GM15510 (cell line): ENCODE measurements around the gene ZSWIM1.

Experiments
- POLR2A ChIP-seq: IDR thresholded peaks from 3 replicates; pipeline ENCODE4 v1.6.1; 2011; ENCODE audit warnings: borderline replicate concordance; ENCODE audit not compliant: insufficient read length; ENCODE audit errors: extremely low read depth

Gene ZSWIM1

DNA sequence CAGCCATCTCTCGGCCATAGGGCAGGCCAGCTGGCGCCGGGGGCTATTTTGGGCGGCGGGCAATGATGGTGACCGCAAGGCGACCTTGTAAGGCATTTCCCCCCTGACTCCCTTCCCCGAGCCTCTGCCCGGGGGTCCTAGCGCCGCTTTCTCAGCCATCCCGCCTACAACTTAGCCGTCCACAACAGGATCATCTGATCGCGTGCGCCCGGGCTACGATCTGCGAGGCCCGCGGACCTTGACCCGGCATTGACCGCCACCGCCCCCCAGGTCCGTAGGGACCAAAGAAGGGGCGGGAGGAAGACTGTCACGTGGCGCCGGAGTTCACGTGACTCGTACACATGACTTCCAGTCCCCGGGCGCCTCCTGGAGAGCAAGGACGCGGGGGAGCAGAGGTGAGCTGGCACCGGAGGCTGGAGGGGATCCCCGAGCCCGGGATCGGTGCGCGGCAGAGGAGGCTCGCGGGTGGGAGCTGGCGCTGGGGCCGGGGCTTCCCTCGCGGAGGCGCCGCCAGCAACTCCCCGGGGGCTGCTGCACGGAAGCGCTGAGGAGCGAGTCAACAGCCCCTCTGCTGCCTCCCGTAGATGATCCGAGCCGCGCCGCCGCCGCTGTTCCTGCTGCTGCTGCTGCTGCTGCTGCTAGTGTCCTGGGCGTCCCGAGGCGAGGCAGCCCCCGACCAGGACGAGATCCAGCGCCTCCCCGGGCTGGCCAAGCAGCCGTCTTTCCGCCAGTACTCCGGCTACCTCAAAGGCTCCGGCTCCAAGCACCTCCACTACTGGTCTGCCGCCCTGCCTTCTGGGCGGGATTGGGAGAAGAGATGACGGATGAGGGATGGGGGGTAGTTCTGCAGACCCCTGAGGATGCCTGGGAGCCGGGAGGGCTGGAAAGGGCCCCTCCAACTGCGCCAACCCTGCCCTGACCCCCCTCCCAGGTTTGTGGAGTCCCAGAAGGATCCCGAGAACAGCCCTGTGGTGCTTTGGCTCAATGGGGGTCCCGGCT, 10.3 kb downstream of the ZSWIM1 start, which contains the start of the genes CTSA and NEURL2:
TSS of gene CTSA (plus strand) at position 351 of the 999 bp plus-strand sequence. CDS start at position 585, 234 bp downstream.
TSS of gene NEURL2 (minus strand) at position 224 of the 999 bp plus-strand sequence. CDS start at position 7, 217 bp downstream.
- peak; percentile 76 for TF ChIP-seq POLR2A

DNA sequence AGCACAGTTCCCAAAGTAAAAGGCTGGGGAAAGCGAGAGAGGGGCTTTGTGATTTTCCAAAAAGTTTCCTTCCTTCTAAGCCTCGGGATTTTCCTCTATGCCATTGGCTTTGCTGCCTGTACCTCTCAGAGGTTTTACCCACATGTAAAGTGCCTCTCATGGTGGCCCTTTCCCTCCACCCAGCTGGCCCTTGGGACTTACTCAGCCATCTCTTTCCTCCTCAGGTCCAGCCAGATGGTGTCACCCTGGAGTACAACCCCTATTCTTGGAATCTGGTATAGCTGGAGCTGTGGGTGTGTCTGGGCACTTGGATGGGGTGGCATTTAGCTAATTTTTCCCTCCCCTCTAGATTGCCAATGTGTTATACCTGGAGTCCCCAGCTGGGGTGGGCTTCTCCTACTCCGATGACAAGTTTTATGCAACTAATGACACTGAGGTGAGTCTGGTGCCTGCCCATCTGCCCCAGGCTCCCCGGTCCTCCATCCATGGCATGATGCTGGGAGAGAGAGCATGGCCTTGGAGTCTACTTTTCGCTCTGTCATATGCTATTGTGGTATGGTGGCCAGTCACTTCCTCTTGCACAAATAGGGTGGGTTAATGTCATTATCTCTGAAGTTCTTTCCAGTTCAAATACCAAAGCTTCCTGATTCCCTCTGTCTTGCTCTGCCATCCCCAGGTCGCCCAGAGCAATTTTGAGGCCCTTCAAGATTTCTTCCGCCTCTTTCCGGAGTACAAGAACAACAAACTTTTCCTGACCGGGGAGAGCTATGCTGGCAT, 11.2 kb downstream of the ZSWIM1 start:
- TF ChIP-seq POLR2A, result no peak

DNA sequence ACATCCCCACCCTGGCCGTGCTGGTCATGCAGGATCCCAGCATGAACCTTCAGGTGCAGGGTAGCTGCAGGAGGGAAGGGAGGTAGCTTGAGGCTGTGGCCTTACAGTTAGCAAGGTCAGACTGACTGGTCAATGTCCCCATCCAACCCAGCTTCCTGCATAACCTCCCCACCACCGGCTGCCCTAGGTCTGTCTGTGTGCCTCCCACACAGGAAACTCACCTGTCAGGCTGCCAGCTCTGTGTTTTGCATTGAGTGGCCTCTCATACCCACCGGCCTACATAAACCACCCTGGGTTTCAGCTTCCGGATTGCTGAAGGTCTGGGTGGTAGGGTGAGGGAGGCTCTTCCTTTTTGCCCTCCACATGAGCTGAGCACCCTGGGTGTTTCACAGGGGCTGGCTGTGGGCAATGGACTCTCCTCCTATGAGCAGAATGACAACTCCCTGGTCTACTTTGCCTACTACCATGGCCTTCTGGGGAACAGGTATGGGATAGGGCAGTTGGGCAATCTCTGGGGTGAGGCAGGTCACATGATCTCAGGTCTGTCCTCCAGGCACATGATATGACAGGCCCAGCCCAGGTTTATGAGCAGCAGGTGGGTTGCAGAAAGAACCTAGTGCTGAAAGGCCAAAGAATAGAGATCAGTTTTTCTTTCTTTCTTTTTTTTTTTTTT, 11.9 kb downstream of the ZSWIM1 start:
- TF ChIP-seq POLR2A, result no peak

DNA sequence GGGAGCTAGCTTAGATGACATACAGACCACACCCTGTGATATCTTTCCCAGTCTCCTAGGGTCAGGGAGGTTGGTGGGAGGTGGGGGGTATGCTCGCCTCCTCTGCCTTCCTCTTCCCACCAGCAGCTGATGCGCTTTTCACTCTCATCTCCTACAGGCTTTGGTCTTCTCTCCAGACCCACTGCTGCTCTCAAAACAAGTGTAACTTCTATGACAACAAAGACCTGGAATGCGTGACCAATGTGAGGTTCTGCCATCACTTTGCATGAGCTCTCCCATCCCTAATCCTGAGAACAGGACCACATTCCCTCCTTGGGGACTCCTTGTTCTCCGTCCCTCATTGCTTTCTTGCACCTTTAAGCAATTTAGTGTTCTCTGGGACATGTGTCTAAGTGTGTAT, 12.8 kb downstream of the ZSWIM1 start:
- TF ChIP-seq POLR2A, result no peak

DNA sequence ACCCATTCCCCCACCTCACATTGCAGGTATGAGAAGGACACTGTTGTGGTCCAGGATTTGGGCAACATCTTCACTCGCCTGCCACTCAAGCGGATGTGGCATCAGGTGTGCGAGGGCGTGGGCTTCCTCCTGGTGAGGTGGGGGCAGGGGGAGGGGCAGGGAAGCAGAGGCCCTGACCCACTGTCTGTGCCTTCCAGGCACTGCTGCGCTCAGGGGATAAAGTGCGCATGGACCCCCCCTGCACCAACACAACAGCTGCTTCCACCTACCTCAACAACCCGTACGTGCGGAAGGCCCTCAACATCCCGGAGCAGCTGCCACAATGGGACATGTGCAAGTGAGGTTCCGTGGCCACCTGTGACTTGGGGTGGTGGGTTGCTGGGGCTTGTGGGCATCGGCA, 13.8 kb downstream of the ZSWIM1 start:
- TF ChIP-seq POLR2A, result no peak

DNA sequence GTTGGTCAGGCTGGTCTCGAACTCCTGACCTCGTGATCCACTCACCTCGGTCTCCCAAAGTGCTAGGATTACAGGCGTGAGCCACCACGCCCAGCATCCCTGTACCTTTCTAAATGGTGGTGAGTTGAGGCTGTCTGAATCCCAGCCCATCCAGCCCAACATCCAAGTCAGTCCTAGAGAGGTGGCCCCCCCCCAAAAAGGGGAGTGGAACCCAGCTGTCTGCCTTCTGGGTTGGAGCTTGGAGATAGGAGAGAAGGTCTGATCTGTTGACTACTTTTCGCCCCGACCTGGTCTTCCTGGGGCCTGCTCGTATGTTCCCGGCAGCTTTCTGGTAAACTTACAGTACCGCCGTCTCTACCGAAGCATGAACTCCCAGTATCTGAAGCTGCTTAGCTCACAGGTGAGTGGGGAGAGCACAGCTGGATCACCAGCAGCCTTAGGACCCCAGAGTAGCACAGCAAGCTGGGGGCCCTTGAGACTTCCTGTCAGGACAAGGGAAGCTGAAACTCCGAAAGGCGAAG, 15.7 kb downstream of the ZSWIM1 start:
- TF ChIP-seq POLR2A, result no peak

DNA sequence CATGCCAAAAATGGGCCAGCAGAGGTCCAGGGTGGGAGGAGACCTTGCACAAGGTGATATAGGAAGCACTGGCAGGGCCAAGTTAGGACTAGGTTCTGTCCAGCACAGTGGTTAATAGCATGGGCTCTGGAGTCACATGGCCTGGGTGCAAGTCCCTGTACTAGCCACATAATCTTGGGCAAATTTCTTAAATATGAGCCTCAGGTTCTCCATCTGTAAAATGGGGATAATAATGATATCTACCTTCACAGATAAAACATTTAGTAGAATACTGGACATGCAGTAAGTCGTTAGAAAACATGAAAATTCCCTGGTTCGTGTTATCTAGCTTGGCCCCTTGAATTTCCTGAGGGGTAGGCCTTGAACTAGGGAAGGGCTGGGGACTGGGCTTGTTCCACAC, 16.3 kb downstream of the ZSWIM1 start:
- TF ChIP-seq POLR2A, result no peak

DNA sequence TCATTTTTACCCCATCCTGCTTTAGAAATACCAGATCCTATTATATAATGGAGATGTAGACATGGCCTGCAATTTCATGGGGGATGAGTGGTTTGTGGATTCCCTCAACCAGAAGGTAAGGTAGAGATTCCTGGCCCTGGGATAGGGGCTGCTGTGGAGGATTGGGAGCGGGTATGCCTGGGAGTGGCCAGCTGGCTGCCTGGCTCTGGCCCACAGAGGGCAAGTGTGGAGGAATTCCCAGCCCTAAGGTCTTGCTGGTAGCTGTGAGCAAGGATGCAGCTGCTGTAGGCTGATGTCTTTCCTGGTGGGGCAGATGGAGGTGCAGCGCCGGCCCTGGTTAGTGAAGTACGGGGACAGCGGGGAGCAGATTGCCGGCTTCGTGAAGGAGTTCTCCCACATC, 16.7 kb downstream of the ZSWIM1 start:
- TF ChIP-seq POLR2A, result no peak

DNA sequence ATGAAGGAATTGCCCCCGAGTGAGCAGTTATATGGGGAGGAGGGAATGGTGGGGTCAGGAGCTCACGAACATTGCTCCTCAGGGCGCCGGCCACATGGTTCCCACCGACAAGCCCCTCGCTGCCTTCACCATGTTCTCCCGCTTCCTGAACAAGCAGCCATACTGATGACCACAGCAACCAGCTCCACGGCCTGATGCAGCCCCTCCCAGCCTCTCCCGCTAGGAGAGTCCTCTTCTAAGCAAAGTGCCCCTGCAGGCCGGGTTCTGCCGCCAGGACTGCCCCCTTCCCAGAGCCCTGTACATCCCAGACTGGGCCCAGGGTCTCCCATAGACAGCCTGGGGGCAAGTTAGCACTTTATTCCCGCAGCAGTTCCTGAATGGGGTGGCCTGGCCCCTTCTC, 17.3 kb downstream of the ZSWIM1 start:
- no peak for TF ChIP-seq POLR2A

DNA sequence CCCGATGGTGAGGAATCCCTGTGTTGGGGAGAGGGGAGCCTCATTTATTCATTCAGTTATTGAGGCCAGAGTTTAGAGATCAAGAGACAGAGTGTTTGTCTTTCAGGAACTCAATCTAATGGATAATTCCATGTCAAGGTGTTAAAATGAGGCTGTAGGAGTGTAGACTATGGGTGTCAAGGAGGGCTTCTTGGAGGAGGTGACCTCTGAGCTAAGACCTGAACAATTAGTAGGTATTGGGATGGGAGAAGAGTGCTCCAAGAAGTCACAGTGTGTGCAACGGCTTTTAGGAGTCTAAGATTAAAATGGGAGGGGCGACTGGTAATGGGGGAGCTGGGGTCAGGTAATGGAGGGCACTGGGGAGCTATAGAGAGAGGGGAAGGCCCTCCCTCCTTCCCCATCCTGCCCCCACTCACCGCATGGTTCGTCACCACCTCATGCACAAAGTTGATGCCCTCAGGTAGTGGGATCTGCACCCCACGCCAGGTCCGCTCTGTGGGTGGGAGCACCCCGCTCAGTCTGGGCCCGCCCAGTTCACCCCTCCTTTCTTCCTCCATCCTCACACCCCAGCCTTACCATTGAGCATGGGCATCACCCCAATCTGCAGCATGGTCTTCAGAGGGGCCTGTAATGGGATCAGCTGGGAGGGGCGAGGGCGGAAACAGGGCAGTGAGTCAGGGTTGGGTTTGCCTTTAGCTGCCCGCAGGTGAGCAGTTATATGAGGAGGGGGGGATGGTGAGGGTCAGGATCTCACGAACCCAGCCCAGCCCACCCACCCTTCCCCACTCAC, 18.2 kb downstream of the ZSWIM1 start:
- no peak for TF ChIP-seq POLR2A

DNA sequence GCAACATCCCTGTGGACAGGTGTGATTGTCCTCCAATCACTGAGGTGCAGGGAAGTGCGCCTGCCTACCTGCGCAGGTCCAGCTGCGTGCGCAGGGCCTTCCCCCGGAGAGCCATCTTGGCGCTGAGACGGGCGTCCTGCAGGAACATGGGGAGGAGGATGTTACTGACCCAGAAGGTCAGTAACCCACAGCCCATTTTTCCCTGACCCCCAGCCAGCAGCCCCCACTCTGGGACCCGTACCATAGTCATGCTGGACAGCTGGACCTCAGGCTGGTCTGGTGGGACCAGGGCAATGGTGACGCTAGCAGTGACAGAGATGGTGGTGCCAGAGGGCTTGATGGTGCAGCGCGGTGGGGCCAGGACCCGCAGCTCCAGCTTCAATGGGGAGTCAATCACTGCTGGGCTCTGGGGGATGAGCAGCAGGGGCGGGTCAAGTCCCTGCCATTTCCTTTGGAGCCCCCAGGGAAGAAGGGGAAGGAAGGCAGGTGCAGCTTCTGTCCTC, 21.2 kb downstream of the ZSWIM1 start:
- no peak for TF ChIP-seq POLR2A

DNA sequence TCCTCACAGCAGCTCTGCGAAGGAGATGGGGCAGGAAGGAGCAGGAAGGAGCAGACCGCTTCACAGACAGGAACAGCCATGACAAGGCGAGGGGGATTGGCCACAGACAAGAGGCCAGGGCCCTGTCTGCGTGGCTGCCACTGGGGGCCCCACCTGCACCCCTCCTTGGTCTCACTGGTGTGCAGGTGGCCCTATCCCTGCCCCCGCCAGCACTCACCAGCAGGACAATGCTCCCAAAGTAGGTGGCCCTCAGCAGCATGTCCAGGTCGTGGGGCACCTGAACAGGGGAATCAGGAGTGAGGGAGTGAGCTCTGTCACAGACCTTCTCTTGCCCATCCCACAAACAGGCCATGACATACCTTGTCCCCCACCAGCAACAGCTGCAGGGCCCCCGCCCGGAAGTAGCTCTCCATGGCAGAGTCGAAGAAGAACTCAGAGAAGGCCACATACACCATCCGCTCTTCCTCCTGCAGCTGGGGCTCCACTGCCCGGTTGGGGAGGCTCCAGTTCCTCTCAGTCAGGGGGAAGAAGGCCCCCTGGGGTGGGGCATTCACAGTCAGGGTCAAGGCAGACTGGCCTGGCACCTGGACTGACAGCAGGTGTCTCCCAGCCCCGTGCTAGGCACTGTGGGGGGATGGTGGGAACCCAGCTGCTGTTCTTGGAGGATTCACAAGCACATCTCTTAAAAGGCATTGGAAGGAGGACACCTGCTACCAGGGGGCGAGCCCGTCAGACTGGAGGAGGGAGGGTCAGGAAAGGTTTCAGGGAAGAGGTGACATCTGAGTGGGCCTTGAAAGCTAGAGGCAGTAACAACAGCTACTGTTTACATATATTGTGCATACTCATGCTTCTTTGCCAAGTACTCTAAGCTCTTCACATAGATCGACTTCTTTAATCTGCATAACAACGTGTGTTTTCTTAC, 23.8 kb downstream of the ZSWIM1 start:
- TF ChIP-seq POLR2A, result no peak
